SK-N-SH treated with all-trans-retinoic acid at 6 μM for 48 hours (cell line): ENCODE measurements around the gene LRRC8A.

Experiments
- ESRRG ChIP-seq: fragments of 250-450 bp; sonication (Bioruptor Pico); IDR thresholded peaks from 2 replicates; pipeline ENCODE4 v1.6.1; 2021; ENCODE audit warnings: mild to moderate bottlenecking
- GLIS3 ChIP-seq: fragments of 250-450 bp; sonication (Bioruptor Pico); IDR thresholded peaks from 2 replicates; pipeline ENCODE4 v1.5.0; 2020; ENCODE audit warnings: mild to moderate bottlenecking, moderate library complexity
- OSR1 ChIP-seq: fragments of 250-450 bp; sonication (Bioruptor Pico); IDR thresholded peaks from 2 replicates; pipeline ENCODE4 v1.8.0; 2022; ENCODE audit warnings: moderate library complexity, mild to moderate bottlenecking, inconsistent platforms
- PATZ1 ChIP-seq: fragments of 250-450 bp; sonication (Bioruptor Pico); IDR thresholded peaks from 2 replicates; pipeline ENCODE4 v1.8.0; 2020; ENCODE audit warnings: mild to moderate bottlenecking, moderate library complexity, borderline replicate concordance
- TCF4 ChIP-seq: fragments of 250-450 bp; sonication (Bioruptor Pico); IDR thresholded peaks from 2 replicates; pipeline ENCODE4 v1.8.0; 2021; ENCODE audit warnings: mild to moderate bottlenecking, moderate library complexity, borderline replicate concordance
- TOX ChIP-seq: fragments of 250-450 bp; sonication (Bioruptor Pico); IDR thresholded peaks from 2 replicates; pipeline ENCODE4 v1.8.0; 2021; ENCODE audit warnings: mild to moderate bottlenecking, moderate library complexity, borderline replicate concordance
- ZFP30 ChIP-seq: fragments of 450-650 bp; formaldehyde crosslinking; IDR thresholded peaks from 2 replicates; pipeline ENCODE4 v1.5.0; 2022; ENCODE audit warnings: mild to moderate bottlenecking, moderate library complexity
- TF ChIP-seq, protein P1 (sequence below): fragments of 250-450 bp; sonication (Bioruptor Pico); IDR thresholded peaks from 2 replicates; pipeline ENCODE4 v1.5.0; 2020; ENCODE audit warnings: mild to moderate bottlenecking, moderate library complexity

DNA sequence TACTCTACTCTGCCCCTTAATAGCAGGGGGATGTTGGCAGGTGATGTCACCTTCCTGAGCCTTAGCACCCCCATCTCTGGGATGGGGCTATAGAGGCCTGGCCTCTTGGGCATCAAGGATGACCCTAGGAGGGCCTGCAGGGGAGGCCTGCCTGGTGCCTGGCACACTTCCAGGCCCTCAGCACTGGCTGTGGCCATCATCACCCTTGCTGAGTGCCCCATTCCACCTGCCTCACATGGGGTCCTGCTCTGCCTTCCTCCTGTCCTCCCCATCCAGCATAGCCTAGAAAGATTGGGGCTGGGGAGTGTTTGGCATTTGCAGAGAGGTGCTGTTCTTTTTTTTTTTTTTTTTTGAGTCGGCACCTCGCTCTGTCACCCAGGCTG is 21.1 kb downstream of the LRRC8A start:
- TF ChIP-seq, protein P1, sequence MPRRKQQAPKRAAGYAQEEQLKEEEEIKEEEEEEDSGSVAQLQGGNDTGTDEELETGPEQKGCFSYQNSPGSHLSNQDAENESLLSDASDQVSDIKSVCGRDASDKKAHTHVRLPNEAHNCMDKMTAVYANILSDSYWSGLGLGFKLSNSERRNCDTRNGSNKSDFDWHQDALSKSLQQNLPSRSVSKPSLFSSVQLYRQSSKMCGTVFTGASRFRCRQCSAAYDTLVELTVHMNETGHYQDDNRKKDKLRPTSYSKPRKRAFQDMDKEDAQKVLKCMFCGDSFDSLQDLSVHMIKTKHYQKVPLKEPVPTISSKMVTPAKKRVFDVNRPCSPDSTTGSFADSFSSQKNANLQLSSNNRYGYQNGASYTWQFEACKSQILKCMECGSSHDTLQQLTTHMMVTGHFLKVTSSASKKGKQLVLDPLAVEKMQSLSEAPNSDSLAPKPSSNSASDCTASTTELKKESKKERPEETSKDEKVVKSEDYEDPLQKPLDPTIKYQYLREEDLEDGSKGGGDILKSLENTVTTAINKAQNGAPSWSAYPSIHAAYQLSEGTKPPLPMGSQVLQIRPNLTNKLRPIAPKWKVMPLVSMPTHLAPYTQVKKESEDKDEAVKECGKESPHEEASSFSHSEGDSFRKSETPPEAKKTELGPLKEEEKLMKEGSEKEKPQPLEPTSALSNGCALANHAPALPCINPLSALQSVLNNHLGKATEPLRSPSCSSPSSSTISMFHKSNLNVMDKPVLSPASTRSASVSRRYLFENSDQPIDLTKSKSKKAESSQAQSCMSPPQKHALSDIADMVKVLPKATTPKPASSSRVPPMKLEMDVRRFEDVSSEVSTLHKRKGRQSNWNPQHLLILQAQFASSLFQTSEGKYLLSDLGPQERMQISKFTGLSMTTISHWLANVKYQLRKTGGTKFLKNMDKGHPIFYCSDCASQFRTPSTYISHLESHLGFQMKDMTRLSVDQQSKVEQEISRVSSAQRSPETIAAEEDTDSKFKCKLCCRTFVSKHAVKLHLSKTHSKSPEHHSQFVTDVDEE (CRISPR knock-in tag), result no peak
- no peak for TF ChIP-seq ZFP30 (CRISPR knock-in tag)
- TF ChIP-seq ESRRG (CRISPR knock-in tag), result no peak
- no peak for TF ChIP-seq TCF4 (CRISPR knock-in tag)
- no peak for TF ChIP-seq OSR1
- TF ChIP-seq PATZ1 (CRISPR knock-in tag), result no peak
- TF ChIP-seq TOX (CRISPR knock-in tag), result no peak
- TF ChIP-seq GLIS3 (CRISPR knock-in tag), result no peak
